Activated CD8-positive, alpha-beta T cell treated with anti-CD3 and anti-CD28 coated beads for 36 hours (primary cell): ENCODE measurements around the gene KDM2B. TPM values are rescaled to one million over a fixed set of nuclear protein-coding genes. Genes with fewer than 3 reads are reported as not detected.

Experiments
- ATAC-seq: fragments of 200-7000 bp; cut with Tn5 transposase; one replicate; pipeline ENCODE4 v1.10.0; 2021; ENCODE audit warnings: mild to moderate bottlenecking, moderate library complexity
- CTCF ChIA-PET: fragments of 350-600 bp; sonication (Branson Sonifier 250); formaldehyde crosslinking; loops from one replicate; lab custom pipeline; 2021; ENCODE audit warnings: antibody characterized with exemption; lab: Charles Lee
- POLR2A ChIA-PET: fragments of 350-600 bp; sonication (Branson Sonifier 250); formaldehyde crosslinking; loops from one replicate; lab custom pipeline; 2021; ENCODE audit warnings: antibody characterized with exemption; lab: Charles Lee
- DNase-seq: peaks from one replicate; pipeline ENCODE4 v3.0.0-alpha.2; 2020
- H3K27ac Mint-ChIP-seq: one replicate; pipeline ENCODE4 v1.8.0; 2021; ENCODE audit warnings: mild to moderate bottlenecking, mixed read lengths
- H3K27me3 Mint-ChIP-seq: one replicate; pipeline ENCODE4 v1.8.0; 2021; ENCODE audit warnings: mixed read lengths
- H3K36me3 Mint-ChIP-seq: one replicate; pipeline ENCODE4 v1.8.0; 2021; ENCODE audit warnings: low read depth, mixed read lengths
- H3K4me1 Mint-ChIP-seq: one replicate; pipeline ENCODE4 v1.8.0; 2021; ENCODE audit warnings: low read depth, mixed read lengths
- H3K4me3 Mint-ChIP-seq: one replicate; pipeline ENCODE4 v1.8.0; 2021; ENCODE audit warnings: mild to moderate bottlenecking, moderate library complexity, mixed read lengths
- H3K9me3 Mint-ChIP-seq: one replicate; pipeline ENCODE4 v1.8.0; 2021; ENCODE audit warnings: mixed read lengths
- CTCF ChIP-seq: fragments of 200-600 bp; IDR thresholded peaks from one replicate; pipeline ENCODE4 v1.8.0; 2022; ENCODE audit warnings: antibody characterized with exemption, mild to moderate bottlenecking
- intact Hi-C: fragments of 100-400 bp; cut with micrococcal nuclease; formaldehyde crosslinking; loops from one replicate; pipeline ENCODE4 v1.10.0; 2022
- total RNA-seq, 2 experiments: library from RNA; stranded (reverse); gene quantifications; one replicate each; pipeline ENCODE4 v1.2.3, GENCODE V29; 2021

Gene KDM2B
- total RNA-seq, 2 experiments from 2014 or later = 61.0 to 61.7 TPM

GRCh38 chr12:121443193-121443870, 137.5 kb downstream of the KDM2B start:
- CTCF ChIA-PET = interaction anchor here (0.6 to 6.9 kb wide), 54 partner anchors 9 to 246 kb away, joined by 3 to 80 read pairs (median 5); partner anchors contain the start of genes CAMKK2 and RNF34
- no peaks in the 10 kb centered on the region for H3K9me3 Mint-ChIP-seq
- H3K27ac Mint-ChIP-seq = peak overlapping the region; percentile 74
- ATAC-seq (peak; percentile 79), DNase-seq (peak; percentile 79)
- POLR2A ChIA-PET = interaction anchor here (1.1 to 1.3 kb wide), 3 partner anchors 10 to 54 kb away, joined by 4 to 5 read pairs (median 4); no protein-coding TSS in a partner anchor
- no peaks in the 10 kb centered on the region for H3K27me3 Mint-ChIP-seq
- no peak overlapping the region for H3K4me3 Mint-ChIP-seq
- H3K36me3 Mint-ChIP-seq = peaks cover 42% of the 10 kb centered on the region
- intact Hi-C loops = loop anchor here (10.0 kb wide), 1 partner anchor 109 kb away; no protein-coding TSS in a partner anchor
- peaks cover 16% of the 10 kb centered on the region for H3K4me1 Mint-ChIP-seq
- TF ChIP-seq CTCF = peak; percentile 90

- Mint-ChIP-seq H3K4me1 (peaks cover 18% of the 10 kb centered on the region), H3K27me3 (no peaks in the 10 kb centered on the region), H3K36me3 (peaks cover 52% of the 10 kb centered on the region), H3K9me3 (no peaks in the 10 kb centered on the region), H3K4me3 (no peak overlapping the region), H3K27ac (no peak overlapping the region)
- ChIA-PET POLR2A (interaction anchor here (1.0 to 1.2 kb wide), 4 partner anchors 15 to 53 kb away, joined by 3 to 5 read pairs (median 4); no protein-coding TSS in a partner anchor), CTCF (interaction anchor here (0.6 to 6.9 kb wide), 53 partner anchors 8 to 247 kb away, joined by 3 to 80 read pairs (median 5); partner anchors contain the start of genes CAMKK2 and RNF34)
- ATAC-seq (no peak), DNase-seq (no peak)
- intact Hi-C loops = loop anchor here (10.0 kb wide), 1 partner anchor 107 kb away; no protein-coding TSS in a partner anchor
- no peak for TF ChIP-seq CTCF
Observed at GRCh38 chr12:121442028-121442948, 138.5 kb downstream of the KDM2B start.

- TF ChIP-seq CTCF = no peak
- ATAC-seq (no peak), DNase-seq (peak; percentile 15)
- Mint-ChIP-seq H3K4me3 (no peak overlapping the region), H3K4me1 (peaks cover 17% of the 10 kb centered on the region), H3K36me3 (peaks cover 56% of the 10 kb centered on the region), H3K27me3 (no peaks in the 10 kb centered on the region), H3K9me3 (no peaks in the 10 kb centered on the region), H3K27ac (no peak overlapping the region)
- CTCF ChIA-PET = interaction anchor here (1.2 to 6.9 kb wide), 9 partner anchors 9 to 119 kb away, joined by 3 to 80 read pairs (median 17); no protein-coding TSS in a partner anchor
- POLR2A ChIA-PET = interaction anchor here (1.0 to 1.3 kb wide), 3 partner anchors 15 to 42 kb away, joined by 3 to 4 read pairs (median 3); partner anchors contain the start of gene RNF34
- intact Hi-C loops = loop anchor here (10.0 kb wide), 1 partner anchor 107 kb away; no protein-coding TSS in a partner anchor
Observed at GRCh38 chr12:121441555-121441954, 139.3 kb downstream of the KDM2B start.

- Mint-ChIP-seq H3K4me1 (peaks cover 15% of the 10 kb centered on the region), H3K9me3 (peaks cover 2% of the 10 kb centered on the region), H3K36me3 (peaks cover 60% of the 10 kb centered on the region), H3K27me3 (no peaks in the 10 kb centered on the region), H3K4me3 (no peak overlapping the region), H3K27ac (no peak overlapping the region)
- TF ChIP-seq CTCF = no peak
- ATAC-seq = no peak
- POLR2A ChIA-PET = interaction anchor here (0.7 to 1.3 kb wide), 3 partner anchors 20 to 41 kb away, joined by 3 to 4 read pairs (median 3); partner anchors contain the start of gene RNF34
- intact Hi-C loops = loop anchor here (10.0 kb wide), 1 partner anchor 106 kb away; no protein-coding TSS in a partner anchor
- CTCF ChIA-PET = interaction anchor here (1.3 to 6.9 kb wide), 4 partner anchors 8 to 106 kb away, joined by 3 to 80 read pairs (median 48); no protein-coding TSS in a partner anchor
- DNase-seq = no peak
Observed at GRCh38 chr12:121440768-121441167, 140.1 kb downstream of the KDM2B start.
